Liver (tissue), 9 donors: ENCODE measurements around the gene INHBB. TPM values are rescaled to one million over a fixed set of nuclear protein-coding genes. Genes with fewer than 3 reads are reported as not detected.

Source experiments
- DNase-seq: peaks from one replicate; pipeline ENCODE4 v3.0.0-alpha.2; 2017; ENCODE audit warnings: low spot score
- H3K27ac ChIP-seq, 2 donors: one replicate each; pipeline ENCODE4 v1.7.0; 2013; ENCODE audit warnings: inconsistent platforms in 2 of 2, low read length in 2 of 2, control low read depth in 1 of 2, low read depth in 1 of 2, mild to moderate bottlenecking in 1 of 2
- H3K27me3 ChIP-seq, 4 donors: one replicate each; pipeline versions ENCODE4 v1.6.1 to v1.7.0; 2013; ENCODE audit warnings: low read length in 3 of 4, inconsistent platforms in 1 of 4, mild to moderate bottlenecking in 1 of 4, moderate library complexity in 1 of 4; ENCODE audit not compliant: control insufficient read depth in 4 of 4, insufficient read depth in 4 of 4
- H3K36me3 ChIP-seq, 4 donors: one replicate each; pipeline versions ENCODE4 v1.6.1 to v1.7.0; 2013; ENCODE audit warnings: low read length in 3 of 4, mild to moderate bottlenecking in 3 of 4, low read depth in 1 of 4, moderate library complexity in 1 of 4; ENCODE audit not compliant: control insufficient read depth in 4 of 4, insufficient read depth in 3 of 4
- H3K4me1 ChIP-seq, 4 donors: one replicate each; pipeline versions ENCODE4 v1.6.1 to v1.7.0; 2013; ENCODE audit warnings: low read length in 3 of 4, mild to moderate bottlenecking in 3 of 4, moderate library complexity in 1 of 4; ENCODE audit not compliant: control insufficient read depth in 4 of 4, insufficient read depth in 4 of 4
- H3K4me3 ChIP-seq, 3 donors: one replicate each; pipeline versions ENCODE4 v1.6.1 to v1.7.0; 2013; ENCODE audit warnings: low read length in 3 of 3, control low read depth in 1 of 3, low read depth in 1 of 3, mild to moderate bottlenecking in 1 of 3
- H3K9ac ChIP-seq, 2 donors: one replicate each; pipeline ENCODE4 v1.7.0; 2013; ENCODE audit warnings: low read length in 2 of 2, mild to moderate bottlenecking in 2 of 2, moderate library complexity in 2 of 2, control low read depth in 1 of 2, low read depth in 1 of 2
- H3K9me3 ChIP-seq, 4 donors: one replicate each; pipeline versions ENCODE4 v1.6.1 to v1.7.0; 2013; ENCODE audit warnings: low read length in 3 of 4; ENCODE audit not compliant: control insufficient read depth in 4 of 4
- CTCF ChIP-seq: fragments of 150-350 bp; IDR thresholded peaks from 2 replicates; pipeline ENCODE4 v1.5.1; 2017; ENCODE audit warnings: improper control_type of control experiment, low read depth, low read length; ENCODE audit not compliant: missing input control
- EGR1 ChIP-seq, 2 donors: IDR thresholded peaks; 2 replicates each; pipeline ENCODE4 v1.6.1; 2016 to 2018; ENCODE audit warnings: antibody characterized with exemption in 2 of 2, low read depth in 2 of 2
- FOXA1 ChIP-seq: IDR thresholded peaks from 2 replicates; pipeline ENCODE4 v1.6.1; 2016; ENCODE audit warnings: antibody characterized with exemption
- FOXA2 ChIP-seq: IDR thresholded peaks from 2 replicates; pipeline ENCODE4 v1.6.1; 2016; ENCODE audit warnings: antibody characterized with exemption
- GABPA ChIP-seq, 2 donors: IDR thresholded peaks in 1 of 2; conservative IDR thresholded peaks in 1 of 2; 2 replicates each; pipeline ENCODE4 v1.6.1; 2016; ENCODE audit warnings: antibody characterized with exemption in 2 of 2, mild to moderate bottlenecking in 1 of 2, moderate library complexity in 1 of 2
- HNF4A ChIP-seq, 2 donors: conservative IDR thresholded peaks; 2 replicates each; pipeline ENCODE4 v1.6.1; 2016; ENCODE audit warnings: antibody characterized with exemption in 2 of 2, mild to moderate bottlenecking in 2 of 2
- HNF4G ChIP-seq: IDR thresholded peaks from 2 replicates; pipeline ENCODE4 v1.6.1; 2016; ENCODE audit warnings: antibody characterized with exemption
- JUND ChIP-seq, 2 donors: IDR thresholded peaks; 2 replicates each; pipeline ENCODE4 v1.6.1; 2016; ENCODE audit warnings: antibody characterized with exemption in 2 of 2
- NR2F2 ChIP-seq: IDR thresholded peaks from 2 replicates; pipeline ENCODE4 v1.6.1; 2016; ENCODE audit warnings: antibody characterized with exemption
- RAD21 ChIP-seq, 2 donors: IDR thresholded peaks; 2 replicates each; pipeline ENCODE4 v1.6.1; 2016; ENCODE audit warnings: antibody characterized with exemption in 2 of 2, mild to moderate bottlenecking in 2 of 2
- RXRA ChIP-seq, 2 donors: IDR thresholded peaks; 2 replicates each; pipeline ENCODE4 v1.6.1; 2017 to 2018; ENCODE audit warnings: antibody characterized with exemption in 2 of 2, mild to moderate bottlenecking in 1 of 2
- SP1 ChIP-seq: IDR thresholded peaks from 2 replicates; pipeline ENCODE4 v1.6.1; 2018; ENCODE audit warnings: antibody characterized with exemption, mild to moderate bottlenecking
- TAF1 ChIP-seq: conservative IDR thresholded peaks from 2 replicates; pipeline ENCODE4 v1.6.1; 2016; ENCODE audit warnings: antibody characterized with exemption, mild to moderate bottlenecking
- YY1 ChIP-seq: IDR thresholded peaks from 2 replicates; pipeline ENCODE4 v1.6.1; 2016; ENCODE audit warnings: antibody characterized with exemption, mild to moderate bottlenecking
- WGBS: extraction: QIAGEN DNeasy Blood & Tissue Kit; methylation state at CpG from one replicate; pipeline ENCODE4 v1.1.7; 2013; 5-methylcytosine and 5-hydroxymethylcytosine counted together
- polyA plus RNA-seq, 2 donors: library from polyadenylated mRNA; stranded (reverse) in 1 of 2; unstranded in 1 of 2; fragments of 200-250 nt in 1 of 2; fragments of >200 nt in 1 of 2; fragmentation: Nextera tagmentation in 1 of 2; extraction: Ambion mirVana in 1 of 2; gene quantifications; one replicate each; pipeline versions ENCODE4 v1.2.1 to v1.2.3, GENCODE V29; 2013 to 2015
- total RNA-seq, 2 donors: library from RNA; depleted of rRNA; stranded (reverse); fragments of >200 nt; gene quantifications; one replicate each; pipeline ENCODE4 v1.2.3, GENCODE V29; 2014
- TF ChIP-seq, protein P1 (sequence below): IDR thresholded peaks from 2 replicates; pipeline ENCODE4 v1.6.1; 2016; ENCODE audit warnings: antibody characterized with exemption, mild to moderate bottlenecking
- TF ChIP-seq, protein P2 (sequence below): IDR thresholded peaks from 2 replicates; pipeline ENCODE4 v1.6.1; 2016; ENCODE audit warnings: antibody characterized with exemption
- TF ChIP-seq, protein P3 (sequence below): IDR thresholded peaks from 2 replicates; pipeline ENCODE4 v1.6.1; 2016; ENCODE audit warnings: antibody characterized with exemption
- TF ChIP-seq, protein P4 (sequence below): IDR thresholded peaks from 2 replicates; pipeline ENCODE4 v1.6.1; 2016; ENCODE audit warnings: antibody characterized with exemption
- donor health status: healthy.
- donor health status: healthy.
- donor health status: healthy.
- donor health status: healthy.
- donor health status: healthy.

Gene INHBB
- total and polyA plus RNA-seq, 4 donors: 0.36 to 7.4 (median 2.1) TPM

DNA sequence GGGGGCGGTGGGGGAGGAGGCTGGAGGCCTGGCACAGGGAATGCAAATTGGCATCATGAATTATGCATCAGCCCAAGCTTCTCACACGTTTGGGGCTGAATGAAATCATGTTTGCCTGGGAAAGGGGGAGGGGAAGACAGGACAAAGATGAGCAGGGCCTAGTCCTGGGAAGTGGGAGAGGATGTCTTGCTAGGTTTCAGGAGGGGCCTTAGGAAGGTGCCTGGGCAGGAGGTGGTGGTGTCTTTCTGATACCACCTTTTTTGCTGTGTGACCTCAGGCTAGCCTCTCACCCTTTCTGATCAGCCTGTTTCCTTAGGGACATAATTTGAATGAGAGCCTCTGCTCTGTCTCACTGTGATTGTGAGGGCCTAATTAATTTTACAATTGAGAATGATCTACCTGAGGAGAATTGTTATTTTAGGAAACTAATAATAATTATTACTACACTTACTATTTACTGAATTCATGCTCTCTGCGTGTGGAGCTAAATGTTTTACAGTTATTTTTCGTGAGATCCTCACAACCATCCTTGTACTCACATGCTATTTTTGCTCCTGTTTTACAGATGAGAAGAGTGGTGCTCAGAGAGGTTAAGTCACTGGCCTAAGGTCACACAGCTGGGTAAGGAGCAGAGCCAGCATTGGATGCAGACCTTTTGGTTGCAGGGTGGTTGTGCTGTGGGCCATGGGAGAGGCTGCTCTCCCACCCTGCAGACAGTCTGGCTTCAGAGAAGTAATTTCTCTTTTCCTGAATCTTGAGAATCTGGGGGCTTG, 39.6 kb downstream of the INHBB start:
- H3K9me3 ChIP-seq: no peaks in the 10 kb centered on the region
- 71% methylated on average over 4 of the region's 4 CpGs for WGBS
- no peak overlapping the region for H3K27ac ChIP-seq
- H3K36me3 ChIP-seq: no peaks in the 10 kb centered on the region
- H3K9ac ChIP-seq: no peak overlapping the region
- no peak overlapping the region for H3K4me3 ChIP-seq
- TF ChIP-seq TAF1 (no peak), YY1 (no peak), GABPA (IDR thresholded peaks at IDR 0.05 in 1 of 2, conservative IDR thresholded peaks at IDR 0.05 in 1 of 2) (no peak), SP1 (no peak), HNF4G (no peak), NR2F2 (no peak), EGR1 (IDR thresholded peaks at IDR 0.05; ENCODE audit: low read depth in 2 of 2) (no peak), HNF4A (conservative IDR thresholded peaks at IDR 0.05) (no peak), FOXA2 (no peak), RXRA (IDR thresholded peaks at IDR 0.05) (no peak), CTCF (no peak), JUND (IDR thresholded peaks at IDR 0.05) (no peak), RAD21 (IDR thresholded peaks at IDR 0.05) (no peak), FOXA1 (no peak)
- TF ChIP-seq, protein P1, sequence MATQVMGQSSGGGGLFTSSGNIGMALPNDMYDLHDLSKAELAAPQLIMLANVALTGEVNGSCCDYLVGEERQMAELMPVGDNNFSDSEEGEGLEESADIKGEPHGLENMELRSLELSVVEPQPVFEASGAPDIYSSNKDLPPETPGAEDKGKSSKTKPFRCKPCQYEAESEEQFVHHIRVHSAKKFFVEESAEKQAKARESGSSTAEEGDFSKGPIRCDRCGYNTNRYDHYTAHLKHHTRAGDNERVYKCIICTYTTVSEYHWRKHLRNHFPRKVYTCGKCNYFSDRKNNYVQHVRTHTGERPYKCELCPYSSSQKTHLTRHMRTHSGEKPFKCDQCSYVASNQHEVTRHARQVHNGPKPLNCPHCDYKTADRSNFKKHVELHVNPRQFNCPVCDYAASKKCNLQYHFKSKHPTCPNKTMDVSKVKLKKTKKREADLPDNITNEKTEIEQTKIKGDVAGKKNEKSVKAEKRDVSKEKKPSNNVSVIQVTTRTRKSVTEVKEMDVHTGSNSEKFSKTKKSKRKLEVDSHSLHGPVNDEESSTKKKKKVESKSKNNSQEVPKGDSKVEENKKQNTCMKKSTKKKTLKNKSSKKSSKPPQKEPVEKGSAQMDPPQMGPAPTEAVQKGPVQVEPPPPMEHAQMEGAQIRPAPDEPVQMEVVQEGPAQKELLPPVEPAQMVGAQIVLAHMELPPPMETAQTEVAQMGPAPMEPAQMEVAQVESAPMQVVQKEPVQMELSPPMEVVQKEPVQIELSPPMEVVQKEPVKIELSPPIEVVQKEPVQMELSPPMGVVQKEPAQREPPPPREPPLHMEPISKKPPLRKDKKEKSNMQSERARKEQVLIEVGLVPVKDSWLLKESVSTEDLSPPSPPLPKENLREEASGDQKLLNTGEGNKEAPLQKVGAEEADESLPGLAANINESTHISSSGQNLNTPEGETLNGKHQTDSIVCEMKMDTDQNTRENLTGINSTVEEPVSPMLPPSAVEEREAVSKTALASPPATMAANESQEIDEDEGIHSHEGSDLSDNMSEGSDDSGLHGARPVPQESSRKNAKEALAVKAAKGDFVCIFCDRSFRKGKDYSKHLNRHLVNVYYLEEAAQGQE: no peak
- TF ChIP-seq, protein P2, sequence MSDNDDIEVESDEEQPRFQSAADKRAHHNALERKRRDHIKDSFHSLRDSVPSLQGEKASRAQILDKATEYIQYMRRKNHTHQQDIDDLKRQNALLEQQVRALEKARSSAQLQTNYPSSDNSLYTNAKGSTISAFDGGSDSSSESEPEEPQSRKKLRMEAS: no peak
- TF ChIP-seq, protein P3, sequence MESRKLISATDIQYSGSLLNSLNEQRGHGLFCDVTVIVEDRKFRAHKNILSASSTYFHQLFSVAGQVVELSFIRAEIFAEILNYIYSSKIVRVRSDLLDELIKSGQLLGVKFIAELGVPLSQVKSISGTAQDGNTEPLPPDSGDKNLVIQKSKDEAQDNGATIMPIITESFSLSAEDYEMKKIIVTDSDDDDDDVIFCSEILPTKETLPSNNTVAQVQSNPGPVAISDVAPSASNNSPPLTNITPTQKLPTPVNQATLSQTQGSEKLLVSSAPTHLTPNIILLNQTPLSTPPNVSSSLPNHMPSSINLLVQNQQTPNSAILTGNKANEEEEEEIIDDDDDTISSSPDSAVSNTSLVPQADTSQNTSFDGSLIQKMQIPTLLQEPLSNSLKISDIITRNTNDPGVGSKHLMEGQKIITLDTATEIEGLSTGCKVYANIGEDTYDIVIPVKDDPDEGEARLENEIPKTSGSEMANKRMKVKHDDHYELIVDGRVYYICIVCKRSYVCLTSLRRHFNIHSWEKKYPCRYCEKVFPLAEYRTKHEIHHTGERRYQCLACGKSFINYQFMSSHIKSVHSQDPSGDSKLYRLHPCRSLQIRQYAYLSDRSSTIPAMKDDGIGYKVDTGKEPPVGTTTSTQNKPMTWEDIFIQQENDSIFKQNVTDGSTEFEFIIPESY: no peak
- TF ChIP-seq, protein P4, sequence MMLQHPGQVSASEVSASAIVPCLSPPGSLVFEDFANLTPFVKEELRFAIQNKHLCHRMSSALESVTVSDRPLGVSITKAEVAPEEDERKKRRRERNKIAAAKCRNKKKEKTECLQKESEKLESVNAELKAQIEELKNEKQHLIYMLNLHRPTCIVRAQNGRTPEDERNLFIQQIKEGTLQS: no peak
- no peaks in the 10 kb centered on the region for H3K27me3 ChIP-seq
- DNase-seq: no peak
- H3K4me1 ChIP-seq: peaks cover 4 to 11% (median 10%) of the 10 kb centered on the region in 4 donors
